WTC11 (cell line): Measurements from ENCODE around the gene RIC8A. TPM values are rescaled to one million over a fixed set of nuclear protein-coding genes. Genes with fewer than 3 reads are reported as not detected.

Experiments
- ATAC-seq: fragments of 200-7000 bp; cut with Tn5 transposase; 2 replicates; pipeline ENCODE4 v1.10.0; 2021; ENCODE audit warnings: mild to moderate bottlenecking, moderate library complexity
- CTCF ChIA-PET: fragments of 300-600 bp; sonication (Branson Sonifier 250); formaldehyde crosslinking; loops from one replicate; lab custom pipeline; 2021; ENCODE audit warnings: antibody characterized with exemption; lab: Charles Lee
- POLR2A ChIA-PET: fragments of 350-600 bp; sonication (Branson Sonifier 250); formaldehyde crosslinking; loops from one replicate; lab custom pipeline; 2021; ENCODE audit warnings: antibody characterized with exemption; lab: Charles Lee
- DNase-seq: peaks from one replicate; pipeline ENCODE4 v3.0.0; 2021; ENCODE audit warnings: low spot score
- H3K27ac Mint-ChIP-seq: 2 replicates; pipeline ENCODE4 v1.8.0; 2021; ENCODE audit warnings: mixed read lengths
- H3K27me3 Mint-ChIP-seq: 2 replicates; pipeline ENCODE4 v1.8.0; 2021; ENCODE audit warnings: low read depth, mild to moderate bottlenecking, moderate library complexity, mixed read lengths
- H3K36me3 Mint-ChIP-seq: 2 replicates; pipeline ENCODE4 v1.8.0; 2021; ENCODE audit warnings: mixed read lengths
- H3K4me1 Mint-ChIP-seq: 2 replicates; pipeline ENCODE4 v1.8.0; 2022; ENCODE audit warnings: mixed read lengths
- H3K4me3 Mint-ChIP-seq: 2 replicates; pipeline ENCODE4 v1.8.0; 2021; ENCODE audit warnings: mild to moderate bottlenecking, moderate library complexity, mixed read lengths
- H3K9me3 Mint-ChIP-seq: 2 replicates; pipeline ENCODE4 v1.8.0; 2021; ENCODE audit warnings: mixed read lengths
- EMX1 ChIP-seq: fragments of 250-450 bp; sonication (Bioruptor Pico); IDR thresholded peaks from 2 replicates; pipeline ENCODE4 v1.8.0; 2021; ENCODE audit warnings: mild to moderate bottlenecking
- ESRRA ChIP-seq: sonication (generic); formaldehyde crosslinking; IDR thresholded peaks from 2 replicates; pipeline ENCODE4 v1.8.1; 2022; ENCODE audit warnings: mild to moderate bottlenecking, missing genetic modification reagents, borderline replicate concordance
- ETV6 ChIP-seq: sonication (generic); formaldehyde crosslinking; IDR thresholded peaks from 2 replicates; pipeline ENCODE4 v1.8.1; 2022; ENCODE audit warnings: mild to moderate bottlenecking, missing genetic modification reagents
- GRHL2 ChIP-seq: fragments of 250-450 bp; sonication (Bioruptor Pico); IDR thresholded peaks from 2 replicates; pipeline ENCODE4 v1.8.0; 2022; ENCODE audit warnings: mild to moderate bottlenecking, moderate library complexity; ENCODE audit not compliant: insufficient replicate concordance, severe bottlenecking
- HMGA2 ChIP-seq: fragments of 250-450 bp; sonication (Bioruptor Pico); IDR thresholded peaks from 2 replicates; pipeline ENCODE4 v1.4.0; 2021; ENCODE audit warnings: mild to moderate bottlenecking, moderate library complexity
- IRF2 ChIP-seq: sonication (generic); formaldehyde crosslinking; IDR thresholded peaks from 2 replicates; pipeline ENCODE4 v1.8.0; 2022; ENCODE audit warnings: low read depth, missing genetic modification reagents, borderline replicate concordance
- JAZF1 ChIP-seq: fragments of 250-450 bp; sonication (Bioruptor Pico); IDR thresholded peaks from 2 replicates; pipeline ENCODE4 v1.9.0; 2021; ENCODE audit warnings: moderate library complexity, mild to moderate bottlenecking, inconsistent platforms
- KAT7 ChIP-seq: sonication (generic); formaldehyde crosslinking; IDR thresholded peaks from 2 replicates; pipeline ENCODE4 v1.8.1; 2023; ENCODE audit warnings: missing genetic modification reagents, mild to moderate bottlenecking, borderline replicate concordance
- RORB ChIP-seq: fragments of 250-450 bp; sonication (Bioruptor Pico); IDR thresholded peaks from 2 replicates; pipeline ENCODE4 v1.9.0; 2021; ENCODE audit warnings: mild to moderate bottlenecking
- SP1 ChIP-seq: sonication (generic); formaldehyde crosslinking; conservative IDR thresholded peaks from 2 replicates; pipeline ENCODE4 v1.8.1; 2022; ENCODE audit warnings: missing genetic modification reagents
- total RNA-seq: library from RNA; stranded (reverse); gene quantifications from 3 replicates; pipeline ENCODE4 v1.2.3, GENCODE V29; 2021
- TF ChIP-seq, protein P1 (sequence below): sonication (generic); formaldehyde crosslinking; IDR thresholded peaks from 2 replicates; pipeline ENCODE4 v1.8.0; 2023; ENCODE audit warnings: mild to moderate bottlenecking, missing genetic modification reagents
- TF ChIP-seq, protein P2 (sequence below): fragments of 250-450 bp; sonication (Bioruptor Pico); IDR thresholded peaks from 2 replicates; pipeline ENCODE4 v1.9.0; 2021; ENCODE audit warnings: mild to moderate bottlenecking
- TF ChIP-seq, protein P3 (sequence below): sonication (generic); formaldehyde crosslinking; IDR thresholded peaks from 2 replicates; pipeline ENCODE4 v1.8.1; 2023; ENCODE audit warnings: mild to moderate bottlenecking, missing genetic modification reagents, borderline replicate concordance
- TF ChIP-seq, protein P4 (sequence below): sonication (generic); formaldehyde crosslinking; IDR thresholded peaks from 2 replicates; pipeline ENCODE4 v1.8.0; 2023; ENCODE audit warnings: missing genetic modification reagents
- TF ChIP-seq, protein P5 (sequence below): sonication (generic); formaldehyde crosslinking; IDR thresholded peaks from 2 replicates; pipeline ENCODE4 v1.8.1; 2022; ENCODE audit warnings: mild to moderate bottlenecking, moderate library complexity, missing genetic modification reagents
- TF ChIP-seq, protein P6 (sequence below): fragments of 250-450 bp; sonication (Bioruptor Pico); IDR thresholded peaks from 2 replicates; pipeline ENCODE4 v2.1.2; 2022; ENCODE audit warnings: mild to moderate bottlenecking, moderate library complexity

RIC8A gene
- total RNA-seq, 1 experiment from 2014 or later = 68.3 TPM

DNA sequence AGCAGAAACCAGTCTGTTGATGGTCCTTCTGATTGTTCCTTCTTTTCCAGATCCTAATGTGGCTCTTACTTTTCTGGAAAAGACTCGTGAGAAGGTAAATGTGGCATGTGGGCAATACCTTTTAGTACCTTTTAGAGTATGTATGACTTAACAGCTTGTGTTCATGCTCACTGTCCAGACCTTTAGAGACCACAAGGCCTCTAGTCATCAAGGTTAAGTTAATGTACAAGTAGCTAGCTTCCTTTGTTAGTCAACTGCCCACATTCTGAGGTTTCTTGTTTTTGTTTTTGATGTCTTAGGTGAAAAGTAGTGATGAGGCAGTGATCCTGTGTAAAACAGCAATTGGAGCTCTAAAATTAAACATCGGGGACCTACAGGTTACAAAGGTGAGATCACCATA lies 36.9 kb downstream of the RIC8A start:
- ATAC-seq (no peak), DNase-seq (no peak)
- Mint-ChIP-seq H3K27ac (no peak overlapping the region), H3K36me3 (peaks cover 81% of the 10 kb centered on the region), H3K9me3 (no peaks in the 10 kb centered on the region), H3K4me1 (no peaks in the 10 kb centered on the region), H3K4me3 (no peak overlapping the region), H3K27me3 (no peaks in the 10 kb centered on the region)
- TF ChIP-seq KAT7 (CRISPR knock-in tag) (no peak), GRHL2 (CRISPR knock-in tag) (no peak), JAZF1 (CRISPR knock-in tag) (no peak), HMGA2 (CRISPR knock-in tag) (no peak)
- TF ChIP-seq, protein P1, sequence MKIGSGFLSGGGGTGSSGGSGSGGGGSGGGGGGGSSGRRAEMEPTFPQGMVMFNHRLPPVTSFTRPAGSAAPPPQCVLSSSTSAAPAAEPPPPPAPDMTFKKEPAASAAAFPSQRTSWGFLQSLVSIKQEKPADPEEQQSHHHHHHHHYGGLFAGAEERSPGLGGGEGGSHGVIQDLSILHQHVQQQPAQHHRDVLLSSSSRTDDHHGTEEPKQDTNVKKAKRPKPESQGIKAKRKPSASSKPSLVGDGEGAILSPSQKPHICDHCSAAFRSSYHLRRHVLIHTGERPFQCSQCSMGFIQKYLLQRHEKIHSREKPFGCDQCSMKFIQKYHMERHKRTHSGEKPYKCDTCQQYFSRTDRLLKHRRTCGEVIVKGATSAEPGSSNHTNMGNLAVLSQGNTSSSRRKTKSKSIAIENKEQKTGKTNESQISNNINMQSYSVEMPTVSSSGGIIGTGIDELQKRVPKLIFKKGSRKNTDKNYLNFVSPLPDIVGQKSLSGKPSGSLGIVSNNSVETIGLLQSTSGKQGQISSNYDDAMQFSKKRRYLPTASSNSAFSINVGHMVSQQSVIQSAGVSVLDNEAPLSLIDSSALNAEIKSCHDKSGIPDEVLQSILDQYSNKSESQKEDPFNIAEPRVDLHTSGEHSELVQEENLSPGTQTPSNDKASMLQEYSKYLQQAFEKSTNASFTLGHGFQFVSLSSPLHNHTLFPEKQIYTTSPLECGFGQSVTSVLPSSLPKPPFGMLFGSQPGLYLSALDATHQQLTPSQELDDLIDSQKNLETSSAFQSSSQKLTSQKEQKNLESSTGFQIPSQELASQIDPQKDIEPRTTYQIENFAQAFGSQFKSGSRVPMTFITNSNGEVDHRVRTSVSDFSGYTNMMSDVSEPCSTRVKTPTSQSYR (CRISPR knock-in tag) = no peak
- TF ChIP-seq, protein P2, sequence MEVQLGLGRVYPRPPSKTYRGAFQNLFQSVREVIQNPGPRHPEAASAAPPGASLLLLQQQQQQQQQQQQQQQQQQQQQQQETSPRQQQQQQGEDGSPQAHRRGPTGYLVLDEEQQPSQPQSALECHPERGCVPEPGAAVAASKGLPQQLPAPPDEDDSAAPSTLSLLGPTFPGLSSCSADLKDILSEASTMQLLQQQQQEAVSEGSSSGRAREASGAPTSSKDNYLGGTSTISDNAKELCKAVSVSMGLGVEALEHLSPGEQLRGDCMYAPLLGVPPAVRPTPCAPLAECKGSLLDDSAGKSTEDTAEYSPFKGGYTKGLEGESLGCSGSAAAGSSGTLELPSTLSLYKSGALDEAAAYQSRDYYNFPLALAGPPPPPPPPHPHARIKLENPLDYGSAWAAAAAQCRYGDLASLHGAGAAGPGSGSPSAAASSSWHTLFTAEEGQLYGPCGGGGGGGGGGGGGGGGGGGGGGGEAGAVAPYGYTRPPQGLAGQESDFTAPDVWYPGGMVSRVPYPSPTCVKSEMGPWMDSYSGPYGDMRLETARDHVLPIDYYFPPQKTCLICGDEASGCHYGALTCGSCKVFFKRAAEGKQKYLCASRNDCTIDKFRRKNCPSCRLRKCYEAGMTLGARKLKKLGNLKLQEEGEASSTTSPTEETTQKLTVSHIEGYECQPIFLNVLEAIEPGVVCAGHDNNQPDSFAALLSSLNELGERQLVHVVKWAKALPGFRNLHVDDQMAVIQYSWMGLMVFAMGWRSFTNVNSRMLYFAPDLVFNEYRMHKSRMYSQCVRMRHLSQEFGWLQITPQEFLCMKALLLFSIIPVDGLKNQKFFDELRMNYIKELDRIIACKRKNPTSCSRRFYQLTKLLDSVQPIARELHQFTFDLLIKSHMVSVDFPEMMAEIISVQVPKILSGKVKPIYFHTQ (CRISPR knock-in tag) = no peak
- TF ChIP-seq, protein P3, sequence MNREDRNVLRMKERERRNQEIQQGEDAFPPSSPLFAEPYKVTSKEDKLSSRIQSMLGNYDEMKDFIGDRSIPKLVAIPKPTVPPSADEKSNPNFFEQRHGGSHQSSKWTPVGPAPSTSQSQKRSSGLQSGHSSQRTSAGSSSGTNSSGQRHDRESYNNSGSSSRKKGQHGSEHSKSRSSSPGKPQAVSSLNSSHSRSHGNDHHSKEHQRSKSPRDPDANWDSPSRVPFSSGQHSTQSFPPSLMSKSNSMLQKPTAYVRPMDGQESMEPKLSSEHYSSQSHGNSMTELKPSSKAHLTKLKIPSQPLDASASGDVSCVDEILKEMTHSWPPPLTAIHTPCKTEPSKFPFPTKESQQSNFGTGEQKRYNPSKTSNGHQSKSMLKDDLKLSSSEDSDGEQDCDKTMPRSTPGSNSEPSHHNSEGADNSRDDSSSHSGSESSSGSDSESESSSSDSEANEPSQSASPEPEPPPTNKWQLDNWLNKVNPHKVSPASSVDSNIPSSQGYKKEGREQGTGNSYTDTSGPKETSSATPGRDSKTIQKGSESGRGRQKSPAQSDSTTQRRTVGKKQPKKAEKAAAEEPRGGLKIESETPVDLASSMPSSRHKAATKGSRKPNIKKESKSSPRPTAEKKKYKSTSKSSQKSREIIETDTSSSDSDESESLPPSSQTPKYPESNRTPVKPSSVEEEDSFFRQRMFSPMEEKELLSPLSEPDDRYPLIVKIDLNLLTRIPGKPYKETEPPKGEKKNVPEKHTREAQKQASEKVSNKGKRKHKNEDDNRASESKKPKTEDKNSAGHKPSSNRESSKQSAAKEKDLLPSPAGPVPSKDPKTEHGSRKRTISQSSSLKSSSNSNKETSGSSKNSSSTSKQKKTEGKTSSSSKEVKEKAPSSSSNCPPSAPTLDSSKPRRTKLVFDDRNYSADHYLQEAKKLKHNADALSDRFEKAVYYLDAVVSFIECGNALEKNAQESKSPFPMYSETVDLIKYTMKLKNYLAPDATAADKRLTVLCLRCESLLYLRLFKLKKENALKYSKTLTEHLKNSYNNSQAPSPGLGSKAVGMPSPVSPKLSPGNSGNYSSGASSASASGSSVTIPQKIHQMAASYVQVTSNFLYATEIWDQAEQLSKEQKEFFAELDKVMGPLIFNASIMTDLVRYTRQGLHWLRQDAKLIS (CRISPR knock-in tag) = no peak
- TF ChIP-seq, protein P4, sequence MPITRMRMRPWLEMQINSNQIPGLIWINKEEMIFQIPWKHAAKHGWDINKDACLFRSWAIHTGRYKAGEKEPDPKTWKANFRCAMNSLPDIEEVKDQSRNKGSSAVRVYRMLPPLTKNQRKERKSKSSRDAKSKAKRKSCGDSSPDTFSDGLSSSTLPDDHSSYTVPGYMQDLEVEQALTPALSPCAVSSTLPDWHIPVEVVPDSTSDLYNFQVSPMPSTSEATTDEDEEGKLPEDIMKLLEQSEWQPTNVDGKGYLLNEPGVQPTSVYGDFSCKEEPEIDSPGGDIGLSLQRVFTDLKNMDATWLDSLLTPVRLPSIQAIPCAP (CRISPR knock-in tag) = no peak
- TF ChIP-seq, protein P5, sequence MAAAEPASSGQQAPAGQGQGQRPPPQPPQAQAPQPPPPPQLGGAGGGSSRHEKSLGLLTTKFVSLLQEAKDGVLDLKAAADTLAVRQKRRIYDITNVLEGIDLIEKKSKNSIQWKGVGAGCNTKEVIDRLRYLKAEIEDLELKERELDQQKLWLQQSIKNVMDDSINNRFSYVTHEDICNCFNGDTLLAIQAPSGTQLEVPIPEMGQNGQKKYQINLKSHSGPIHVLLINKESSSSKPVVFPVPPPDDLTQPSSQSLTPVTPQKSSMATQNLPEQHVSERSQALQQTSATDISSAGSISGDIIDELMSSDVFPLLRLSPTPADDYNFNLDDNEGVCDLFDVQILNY (CRISPR knock-in tag) = no peak
- ChIA-PET CTCF (no interaction called here), POLR2A (interaction anchor here (0.7 kb wide), 1 partner anchor 35 kb away, joined by 3 read pairs; no protein-coding TSS in a partner anchor)

DNA sequence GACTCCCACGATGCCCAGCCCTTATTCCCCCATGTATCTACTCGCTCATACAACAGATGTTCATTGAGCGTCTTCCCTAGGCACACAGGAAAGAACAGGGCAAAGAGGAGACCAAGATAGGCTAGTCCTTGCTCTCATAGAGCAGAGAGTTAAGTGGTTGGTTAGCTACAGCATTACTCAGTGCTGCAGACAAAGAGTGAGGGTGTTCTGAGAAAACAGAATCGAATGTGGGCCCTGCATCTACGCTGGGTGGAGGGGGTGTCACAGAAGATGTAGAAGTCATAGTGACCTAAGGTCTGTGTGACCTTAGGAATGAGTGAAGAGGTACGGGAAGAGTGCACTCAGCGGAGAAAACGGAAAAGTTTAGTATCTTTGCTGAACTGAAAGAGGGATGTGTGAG lies 41.6 kb downstream of the RIC8A start:
- H3K4me1 Mint-ChIP-seq = peaks cover 6% of the 10 kb centered on the region; the same call in 1 of the 2 replicates
- TF ChIP-seq, protein P6, sequence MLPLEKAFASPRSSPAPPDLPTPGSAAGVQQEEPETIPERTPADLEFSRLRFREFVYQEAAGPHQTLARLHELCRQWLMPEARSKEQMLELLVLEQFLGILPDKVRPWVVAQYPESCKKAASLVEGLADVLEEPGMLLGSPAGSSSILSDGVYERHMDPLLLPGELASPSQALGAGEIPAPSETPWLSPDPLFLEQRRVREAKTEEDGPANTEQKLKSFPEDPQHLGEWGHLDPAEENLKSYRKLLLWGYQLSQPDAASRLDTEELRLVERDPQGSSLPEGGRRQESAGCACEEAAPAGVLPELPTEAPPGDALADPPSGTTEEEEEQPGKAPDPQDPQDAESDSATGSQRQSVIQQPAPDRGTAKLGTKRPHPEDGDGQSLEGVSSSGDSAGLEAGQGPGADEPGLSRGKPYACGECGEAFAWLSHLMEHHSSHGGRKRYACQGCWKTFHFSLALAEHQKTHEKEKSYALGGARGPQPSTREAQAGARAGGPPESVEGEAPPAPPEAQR (CRISPR knock-in tag) = no peak
- TF ChIP-seq ETV6 (CRISPR knock-in tag) = no peak
- no peak for TF ChIP-seq EMX1 (CRISPR knock-in tag)
- TF ChIP-seq RORB (CRISPR knock-in tag) = no peak
- TF ChIP-seq ESRRA (CRISPR knock-in tag) = no peak
- TF ChIP-seq IRF2 = no peak
- TF ChIP-seq SP1 (CRISPR knock-in tag) = no peak
- TF ChIP-seq, all 79 proteins: peak for 0
- DNase-seq (no peak), ATAC-seq (no peak)
- H3K4me3 Mint-ChIP-seq = no peak overlapping the region
- ChIA-PET POLR2A (no interaction called here), CTCF (interaction anchor here (0.7 kb wide), 1 partner anchor 57 kb away, joined by 3 read pairs; no protein-coding TSS in a partner anchor)
- no peaks in the 10 kb centered on the region for H3K27me3 Mint-ChIP-seq
- H3K36me3 Mint-ChIP-seq = peaks cover 81% of the 10 kb centered on the region
- H3K9me3 Mint-ChIP-seq = no peaks in the 10 kb centered on the region
- H3K27ac Mint-ChIP-seq = no peak overlapping the region; the same call in 1 of the 2 replicates
